Stimulated activated CD8-positive, alpha-beta memory T cell treated with anti-CD3 and anti-CD28 coated beads, Interleukin-2, amount 100 ng/mL, for 1 hour (primary cell): Measurements from ENCODE around the gene TADA3.
"Not testable (repeated sequence)": the region's sequence is repeated elsewhere in the genome, so short reads cannot be mapped to it uniquely, and the experiment has no call there.

ENCODE experiments used
- DNase-seq, 2 donors: peaks; one replicate each; pipeline ENCODE4 v3.0.0-alpha.2; 2020; ENCODE audit warnings: low read depth in 2 of 2

TADA3 gene

DNA sequence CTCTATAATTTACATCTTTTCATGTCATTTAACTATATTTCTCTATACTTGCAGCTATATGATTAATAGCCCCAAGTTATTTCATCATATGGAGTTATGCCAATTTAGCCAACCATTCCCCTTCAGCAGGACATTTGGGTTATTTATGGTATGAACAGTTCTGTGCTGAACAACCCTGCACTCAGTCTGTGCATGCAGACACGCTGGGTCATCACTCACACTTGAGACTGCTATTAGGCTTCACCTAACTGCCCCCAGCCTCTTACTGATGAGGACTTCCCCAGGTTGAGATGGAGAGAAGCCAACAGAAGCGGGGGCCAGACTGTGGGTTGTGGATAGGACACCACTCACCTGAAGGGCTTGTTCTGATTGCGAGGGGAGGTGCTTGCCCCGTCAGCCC lies 7.3 kb downstream of the TADA3 start:
- no peak for DNase-seq

GRCh38 chr3:9783954-9784353 lies 8.3 kb downstream of the TADA3 start:
- no peak for DNase-seq

GRCh38 chr3:9782770-9783169 lies 9.5 kb downstream of the TADA3 start:
- no peak for DNase-seq

DNA sequence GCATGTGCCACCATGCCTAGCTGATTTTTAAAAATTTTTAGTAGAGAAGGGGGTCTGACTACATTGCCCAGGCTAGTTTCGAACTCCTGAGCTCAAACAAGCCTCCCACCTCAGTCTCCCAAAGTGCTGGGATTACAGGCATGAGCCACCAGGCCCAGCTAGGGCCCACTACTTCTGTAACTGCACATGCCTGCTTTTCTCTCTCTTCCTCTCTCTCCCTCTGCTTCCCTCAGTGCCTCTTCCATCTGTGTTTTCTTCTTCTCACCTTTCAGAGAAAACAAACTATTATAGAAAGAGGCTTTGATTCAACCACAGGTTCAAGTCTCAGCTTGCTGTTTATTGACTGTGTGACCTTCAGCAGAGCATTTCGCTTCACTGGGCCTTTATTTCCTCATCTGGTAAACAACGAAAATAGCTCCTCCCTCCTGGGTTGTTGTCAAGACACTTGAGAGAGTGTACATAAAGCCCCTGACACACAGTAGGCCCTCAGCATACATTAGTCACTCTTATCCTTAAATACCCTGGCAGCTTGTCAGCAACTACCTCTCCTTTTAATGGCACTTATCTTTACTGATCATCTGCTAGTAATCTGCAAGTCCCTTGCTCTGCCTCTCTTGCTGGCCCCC lies 10.2 kb downstream of the TADA3 start:
- DNase-seq = no peak

DNA sequence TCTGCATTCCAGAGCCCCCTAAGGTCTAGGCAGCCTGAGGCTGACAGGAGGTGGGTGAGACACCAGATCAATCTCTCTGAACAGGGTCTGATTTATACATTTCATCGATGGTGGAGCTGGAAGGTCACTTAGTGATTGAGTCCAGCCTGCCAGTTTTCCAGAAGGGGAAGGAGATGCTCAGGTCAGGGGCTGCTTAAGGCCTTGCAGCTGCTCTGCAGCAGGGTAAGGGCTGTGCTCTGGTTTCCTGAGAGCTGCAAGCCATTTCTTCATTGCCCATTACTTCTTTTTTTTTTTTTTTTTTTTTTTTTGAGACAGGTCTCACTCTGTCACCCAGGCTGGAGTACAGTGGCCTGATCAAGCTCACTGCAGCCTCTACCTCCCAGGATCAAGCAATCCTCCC lies 10.7 kb downstream of the TADA3 start:
- no peak for DNase-seq

DNA sequence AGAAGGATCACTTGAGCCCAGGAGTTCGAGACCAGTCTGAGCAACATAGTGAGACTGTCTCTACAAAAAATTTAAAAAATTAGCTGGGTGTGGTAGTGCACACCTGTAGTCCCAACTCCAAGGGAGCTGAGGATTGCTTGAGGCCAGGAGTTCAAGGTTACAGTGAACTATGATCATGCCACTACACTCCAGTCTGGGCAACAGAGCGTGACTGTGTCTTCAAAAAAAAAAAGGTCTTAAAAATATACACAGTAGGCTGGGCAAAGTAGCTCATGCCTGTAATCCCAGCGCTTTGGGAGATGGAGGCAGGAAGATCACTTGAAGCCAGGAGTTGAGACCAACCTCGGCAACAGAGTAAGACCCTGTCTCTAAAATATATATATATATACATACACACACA lies 11.4 kb downstream of the TADA3 start:
- no peak for DNase-seq

DNA sequence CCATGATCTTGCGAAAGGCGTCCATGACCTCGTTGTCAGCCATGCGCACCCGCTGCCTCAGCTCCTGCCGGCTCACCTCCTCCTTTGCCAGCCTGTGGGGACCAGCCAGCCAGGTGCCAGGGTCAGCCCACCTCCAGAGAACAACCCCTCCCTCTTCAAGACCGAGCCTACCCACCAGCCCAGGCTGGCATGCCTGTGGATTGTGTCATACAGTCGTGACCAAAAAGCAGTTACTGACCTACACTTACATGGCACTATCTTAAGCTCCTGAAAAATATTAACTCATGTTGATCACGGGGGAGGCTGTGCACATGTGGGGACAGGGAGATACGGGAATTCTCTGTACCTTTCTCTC lies 11.8 kb downstream of the TADA3 start:
- DNase-seq = no peak

- no peak for DNase-seq
These were observed 12.4 kb downstream of the TADA3 start for GRCh38 chr3:9779721-9780457.

- DNase-seq = no peak
These were observed 13.1 kb downstream of the TADA3 start for GRCh38 chr3:9779075-9779593.

DNA sequence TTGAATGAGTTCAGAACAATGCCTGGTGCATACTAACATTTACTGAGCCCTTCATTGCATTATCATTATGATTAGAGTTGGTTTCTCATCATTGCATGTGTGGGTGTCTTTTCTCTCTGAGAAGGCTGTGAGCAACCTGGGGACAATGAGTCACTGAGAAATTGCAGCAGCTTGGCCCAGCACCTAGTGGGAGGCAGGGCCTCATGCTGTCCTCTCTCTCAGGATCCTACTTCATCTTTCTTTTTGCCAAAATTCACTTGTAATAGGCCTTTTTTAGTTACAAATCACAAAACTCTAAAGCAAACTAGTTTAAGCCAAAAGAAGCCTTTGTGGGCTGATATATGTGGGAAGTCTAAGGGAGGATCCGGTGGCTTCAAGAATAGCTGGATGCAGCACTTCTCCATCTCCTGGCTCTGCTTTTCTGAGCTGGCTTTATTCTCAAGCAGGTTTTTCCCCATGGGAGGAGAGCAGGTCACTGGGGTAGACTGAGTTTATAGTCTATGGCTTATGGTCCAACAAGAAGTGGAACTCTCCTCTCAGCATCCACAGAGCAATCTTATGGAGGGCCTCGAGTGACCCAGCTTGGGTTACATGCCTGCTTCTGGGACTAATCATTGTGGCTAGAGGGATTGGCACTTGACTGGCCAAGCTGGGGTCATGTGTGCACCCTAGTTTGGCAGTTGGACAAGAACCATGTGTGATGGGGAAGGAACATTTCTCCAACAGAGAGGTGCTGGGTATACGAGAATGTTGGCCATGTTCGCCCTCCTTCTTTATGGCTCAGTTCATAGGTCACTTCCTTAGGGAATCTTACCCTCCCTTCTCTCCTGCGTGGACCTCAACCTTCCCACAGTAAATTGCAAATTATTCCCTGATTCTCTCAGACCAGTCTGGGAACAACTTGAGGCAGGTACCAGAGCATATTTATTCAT lies 13.9 kb downstream of the TADA3 start:
- no peak for DNase-seq

DNA sequence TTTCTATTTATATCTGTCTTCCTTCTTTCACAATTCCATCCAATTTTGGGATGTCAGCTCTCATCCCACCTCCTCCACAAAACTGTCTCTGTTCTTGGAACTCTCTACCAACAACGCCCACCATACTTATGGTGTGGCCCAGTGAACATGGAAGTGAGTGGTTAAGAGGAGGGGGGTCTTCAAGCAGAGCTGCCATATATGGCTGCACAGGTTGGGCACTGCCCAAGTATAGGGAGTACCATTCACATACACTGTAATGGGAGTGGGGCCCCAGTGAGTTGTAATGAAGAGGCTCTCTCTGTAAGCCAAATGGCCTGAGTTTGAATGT lies 14.6 kb downstream of the TADA3 start:
- DNase-seq = no peak

GRCh38 chr3:9776896-9777693 lies 15.2 kb downstream of the TADA3 start:
- no peak for DNase-seq

- DNase-seq = not testable (repeated sequence)
These were observed 21.3 kb downstream of the TADA3 start for GRCh38 chr3:9771007-9771406.

DNA sequence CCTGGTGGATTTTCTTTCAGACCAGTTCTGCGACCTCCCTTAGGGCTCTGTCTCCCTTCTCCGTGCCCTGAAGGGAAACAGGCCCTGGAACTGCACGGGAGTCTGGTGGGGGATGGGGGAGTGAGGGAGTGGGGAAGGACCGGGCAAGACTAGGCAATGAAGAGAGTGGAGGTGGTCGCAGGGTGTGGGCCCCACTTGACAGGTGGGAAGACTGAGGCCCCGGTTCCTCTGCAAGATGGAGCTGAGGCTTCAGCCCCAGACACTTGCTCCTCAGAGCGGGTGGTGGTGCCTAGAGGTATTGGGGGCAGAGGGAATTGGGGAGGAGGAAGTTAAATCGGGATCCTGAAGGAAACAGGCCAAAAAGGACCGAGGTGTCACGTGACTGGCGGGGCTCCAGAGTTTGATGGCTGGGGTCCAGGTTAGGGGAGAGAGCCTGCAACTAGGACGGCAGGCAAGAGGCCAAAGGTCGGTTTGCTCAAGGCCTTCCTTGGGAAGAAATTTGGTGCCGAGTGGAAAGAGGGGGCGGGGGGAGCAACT lies 21.9 kb downstream of the TADA3 start:
- DNase-seq = no peak

GRCh38 chr3:9769426-9770275 lies 22.6 kb downstream of the TADA3 start, which contains the start of gene CAMK1:
Gene CAMK1 (minus strand): TSS chr3:9769947. CDS start chr3:9767749, 2,198 bp downstream.
- DNase-seq = peak in 1 of 2 donors; percentile 26

DNA sequence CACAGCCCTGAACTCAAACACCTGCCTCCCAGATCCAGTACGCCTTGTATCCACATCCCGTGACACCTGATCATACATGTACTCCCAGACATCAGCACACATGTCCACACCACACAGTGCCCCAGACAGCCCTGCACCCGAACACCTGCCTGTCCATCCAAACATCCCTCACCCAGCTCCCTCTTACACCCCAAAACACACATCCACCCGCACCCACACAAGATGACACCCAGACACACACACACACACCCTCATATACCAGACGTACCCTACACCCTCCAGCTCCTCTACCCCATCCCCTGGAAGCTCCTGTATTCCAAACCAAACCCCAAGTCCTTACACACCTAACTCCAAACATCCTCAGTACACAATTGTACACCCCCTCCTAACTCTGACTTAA lies 23.3 kb downstream of the TADA3 start:
- DNase-seq = no peak

GRCh38 chr3:9768141-9768775 lies 24.0 kb downstream of the TADA3 start:
- no peak for DNase-seq

- no peak for DNase-seq
These were observed 24.9 kb downstream of the TADA3 start for GRCh38 chr3:9767418-9767817.

DNA sequence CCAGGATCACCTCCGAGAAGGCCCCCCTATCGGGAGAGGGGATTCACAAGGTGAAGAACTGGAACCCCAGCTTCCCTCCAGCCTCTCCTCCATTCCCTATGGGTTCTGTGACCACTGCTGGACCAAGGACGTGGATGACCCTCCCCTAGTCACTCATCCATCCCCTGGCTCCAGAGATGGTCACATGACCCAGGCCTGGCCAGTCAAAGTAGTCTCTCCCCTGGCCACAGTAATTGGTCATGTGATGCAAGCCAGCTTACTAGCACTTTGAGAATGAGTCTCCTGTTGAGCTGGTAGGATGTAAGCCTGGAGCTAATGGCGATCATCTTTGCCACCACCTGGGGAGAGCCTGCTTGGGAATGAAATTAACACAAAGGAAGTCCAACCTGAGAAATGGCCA lies 26.4 kb downstream of the TADA3 start:
- DNase-seq = no peak

DNA sequence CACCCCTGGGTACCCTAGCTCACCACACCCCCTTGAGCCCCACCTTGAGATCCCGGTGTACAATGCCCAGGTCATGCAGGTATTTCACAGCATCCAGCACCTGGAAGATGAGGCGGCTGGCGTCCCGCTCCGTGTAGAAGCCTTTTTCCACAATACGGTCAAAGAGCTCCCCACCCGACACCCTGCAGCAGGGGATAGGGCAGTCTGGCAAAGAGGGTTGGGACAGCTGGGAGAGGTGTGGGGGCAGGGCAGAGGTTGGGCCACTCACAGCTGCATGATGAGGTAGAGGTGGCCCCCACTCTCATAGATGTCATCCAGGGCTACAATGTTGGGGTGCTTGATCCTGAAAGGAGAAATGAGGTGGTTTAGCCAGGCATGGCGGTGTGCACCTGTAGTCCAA lies 29.4 kb downstream of the TADA3 start:
- no peak for DNase-seq
